Measurements from ENCODE around the gene RPP25L. TPM values are rescaled to one million over a fixed set of nuclear protein-coding genes. Genes with fewer than 3 reads are reported as not detected.

Gene RPP25L
- total RNA-seq, 1 donor from 2014 or later = 17.5 TPM

- no peak overlapping the region for H3K4me3 Mint-ChIP-seq
- H3K36me3 Mint-ChIP-seq (ENCODE audit: low read depth) = no peaks in the 10 kb centered on the region
- ATAC-seq (ENCODE audit: low read depth) (no peak), DNase-seq (no peak)
- H3K27me3 Mint-ChIP-seq = peaks cover 28% of the 10 kb centered on the region
- no peak for TF ChIP-seq CTCF (IDR thresholded peaks at IDR 0.05)
- CTCF ChIA-PET = interaction anchor here (1.4 kb wide), 1 partner anchor 196 kb away, joined by 3 read pairs; no protein-coding TSS in a partner anchor
- POLR2A ChIA-PET = no interaction called here
- intact Hi-C loops (cut with micrococcal nuclease) = no loop called here
- no peak overlapping the region for H3K27ac Mint-ChIP-seq
- no peaks in the 10 kb centered on the region for H3K4me1 Mint-ChIP-seq
- H3K9me3 Mint-ChIP-seq = no peaks in the 10 kb centered on the region
Measured at GRCh38 chr9:34599546-34599945, 12.4 kb downstream of the RPP25L start.

- no peak for TF ChIP-seq CTCF (IDR thresholded peaks at IDR 0.05)
- H3K36me3 Mint-ChIP-seq (ENCODE audit: low read depth) = no peaks in the 10 kb centered on the region
- H3K27ac Mint-ChIP-seq = no peak overlapping the region
- ATAC-seq (ENCODE audit: low read depth) (no peak), DNase-seq (no peak)
- peaks cover 32% of the 10 kb centered on the region for H3K4me1 Mint-ChIP-seq
- ChIA-PET POLR2A (no interaction called here), CTCF (no interaction called here)
- H3K4me3 Mint-ChIP-seq = no peak overlapping the region
- intact Hi-C loops (cut with micrococcal nuclease) = loop anchor here (5.0 kb wide), 1 partner anchor 967 kb away; no protein-coding TSS in a partner anchor
- peaks cover 58% of the 10 kb centered on the region for H3K27me3 Mint-ChIP-seq
- H3K9me3 Mint-ChIP-seq = no peaks in the 10 kb centered on the region
Measured at GRCh38 chr9:34594177-34594576, 17.7 kb downstream of the RPP25L start.

GRCh38 chr9:34592895-34593601 lies 18.8 kb downstream of the RPP25L start:
- POLR2A ChIA-PET = no interaction called here
- Mint-ChIP-seq H3K4me3 (no peak overlapping the region), H3K9me3 (no peaks in the 10 kb centered on the region), H3K36me3 (ENCODE audit: low read depth) (no peaks in the 10 kb centered on the region), H3K27ac (no peak overlapping the region), H3K27me3 (peaks cover 67% of the 10 kb centered on the region), H3K4me1 (peaks cover 41% of the 10 kb centered on the region)
- no peak for DNase-seq
- no peak for ATAC-seq (ENCODE audit: low read depth)
- intact Hi-C loops (cut with micrococcal nuclease) = loop anchor here (5.0 kb wide), 1 partner anchor 966 kb away; no protein-coding TSS in a partner anchor
- no peak for TF ChIP-seq CTCF (IDR thresholded peaks at IDR 0.05)
- CTCF ChIA-PET = interaction anchor here (1.2 to 2.5 kb wide), 5 partner anchors 12 to 969 kb away, joined by 3 to 24 read pairs (median 10); no protein-coding TSS in a partner anchor

GRCh38 chr9:34591917-34592866 lies 19.7 kb downstream of the RPP25L start:
- peak overlapping the region; percentile 77 for H3K4me3 Mint-ChIP-seq
- peaks cover 41% of the 10 kb centered on the region for H3K4me1 Mint-ChIP-seq
- no peak for DNase-seq
- intact Hi-C loops (cut with micrococcal nuclease) = loop anchor here (1.0 to 5.0 kb wide), 5 partner anchors 44 to 965 kb away; no protein-coding TSS in a partner anchor
- no peaks in the 10 kb centered on the region for H3K9me3 Mint-ChIP-seq
- POLR2A ChIA-PET = no interaction called here
- H3K27ac Mint-ChIP-seq = no peak overlapping the region
- peaks cover 72% of the 10 kb centered on the region for H3K27me3 Mint-ChIP-seq
- no peak for TF ChIP-seq CTCF (IDR thresholded peaks at IDR 0.05)
- no peaks in the 10 kb centered on the region for H3K36me3 Mint-ChIP-seq (ENCODE audit: low read depth)
- CTCF ChIA-PET = interaction anchor here (0.7 to 2.5 kb wide), 17 partner anchors 10 to 968 kb away, joined by 3 to 24 read pairs (median 4); no protein-coding TSS in a partner anchor
- no peak for ATAC-seq (ENCODE audit: low read depth)
